H1 (cell line): ENCODE data around the gene COLEC12. TPM values are rescaled to one million over a fixed set of nuclear protein-coding genes. Genes with fewer than 3 reads are reported as not detected.

Experiments used
- CTCF ChIA-PET: fragments of 300-600 bp; sonication (Branson Sonifier 250); formaldehyde crosslinking; loops from one replicate; lab custom pipeline; 2021; ENCODE audit not compliant: partially characterized antibody; lab: Charles Lee
- POLR2A ChIA-PET: fragments of 300-600 bp; sonication (Branson Sonifier 250); formaldehyde crosslinking; loops from one replicate; lab custom pipeline; 2021; ENCODE audit warnings: inconsistent platforms; ENCODE audit not compliant: partially characterized antibody; lab: Charles Lee
- DNase-seq, 2 experiments: peaks; one replicate each; pipeline versions ENCODE4 v3.0.0 to v3.0.0-alpha.2; 2010 to 2022; ENCODE audit warnings: low spot score in 2 of 2, low read depth in 1 of 2, mixed read lengths in 1 of 2
- FAIRE-seq: peaks from 2 replicates; lab custom pipeline; 2011; peaks lifted over from hg19 to GRCh38; lab: Jason Lieb, UNC
- H2AFZ ChIP-seq: 2 replicates; pipeline ENCODE4 v1.8.1; 2012; ENCODE audit warnings: low read length, inconsistent platforms
- H2AK5ac ChIP-seq: 2 replicates; pipeline ENCODE4 v1.6.1; 2013; ENCODE audit warnings: low read depth, low read length
- H2BK120ac ChIP-seq: replicated peaks from 2 replicates; pipeline ENCODE3; 2013; ENCODE audit warnings: low read depth, low read length, inconsistent platforms
- H2BK12ac ChIP-seq: 2 replicates; pipeline ENCODE4 v1.6.1; 2013; ENCODE audit warnings: low read depth, low read length
- H2BK15ac ChIP-seq: 2 replicates; pipeline ENCODE4 v1.6.1; 2013; ENCODE audit warnings: low read length
- H2BK20ac ChIP-seq: 2 replicates; pipeline ENCODE4 v1.6.1; 2013; ENCODE audit warnings: low read length
- H2BK5ac ChIP-seq: 2 replicates; pipeline ENCODE4 v1.6.1; 2013; ENCODE audit warnings: low read depth, low read length
- H3K14ac ChIP-seq: 2 replicates; pipeline ENCODE4 v1.6.1; 2013; ENCODE audit warnings: inconsistent platforms; ENCODE audit not compliant: insufficient read length
- H3K18ac ChIP-seq: 2 replicates; pipeline ENCODE4 v1.6.1; 2013; ENCODE audit warnings: low read length; ENCODE audit errors: extremely low read depth
- H3K23ac ChIP-seq: 2 replicates; pipeline ENCODE4 v1.6.1; 2013; ENCODE audit warnings: inconsistent platforms; ENCODE audit not compliant: insufficient read length
- H3K23me2 ChIP-seq: 2 replicates; pipeline ENCODE4 v1.6.1; 2013; ENCODE audit warnings: low read depth, low read length
- H3K27ac ChIP-seq: 2 replicates; pipeline ENCODE4 v1.6.1; 2011; ENCODE audit warnings: low read depth, low read length, inconsistent platforms
- H3K27me3 ChIP-seq, 4 experiments: replicated peaks in 1 of 4; 1 replicate in 1 of 4; 2 replicates in 3 of 4; pipeline versions ENCODE4 v1.6.1 to v1.8.1; 2011 to 2013; ENCODE audit warnings: low read length in 3 of 4, mild to moderate bottlenecking in 3 of 4, inconsistent platforms in 2 of 4, mixed read lengths in 2 of 4, moderate library complexity in 1 of 4; ENCODE audit not compliant: control insufficient read depth in 3 of 4, insufficient read depth in 3 of 4; ENCODE audit errors: extremely low read depth in 1 of 4
- H3K36me3 ChIP-seq, 4 experiments: 2 replicates each; pipeline versions ENCODE4 v1.6.1 to v1.8.1; 2011 to 2013; ENCODE audit warnings: mild to moderate bottlenecking in 4 of 4, low read length in 3 of 4, moderate library complexity in 2 of 4, control low read depth in 1 of 4, inconsistent platforms in 1 of 4; ENCODE audit not compliant: insufficient read depth in 4 of 4, control insufficient read depth in 2 of 4
- H3K4ac ChIP-seq: replicated peaks from 2 replicates; pipeline ENCODE3; 2013; ENCODE audit warnings: low read length, low read depth, mixed read lengths, inconsistent platforms; ENCODE audit not compliant: insufficient read length
- H3K4me1 ChIP-seq, 4 experiments: replicated peaks in 1 of 4; 1 replicate in 1 of 4; 2 replicates in 3 of 4; pipeline versions ENCODE4 v1.6.1 to v1.8.1; 2011 to 2013; ENCODE audit warnings: low read length in 3 of 4, inconsistent platforms in 2 of 4, mixed read lengths in 1 of 4; ENCODE audit not compliant: insufficient read depth in 4 of 4, control insufficient read depth in 3 of 4
- H3K4me2 ChIP-seq, 2 experiments: 2 replicates each; pipeline versions ENCODE4 v1.6.1 to v1.8.1; 2011 to 2013; ENCODE audit warnings: low read depth in 2 of 2, low read length in 2 of 2, control low read depth in 1 of 2, inconsistent platforms in 1 of 2, mild to moderate bottlenecking in 1 of 2; ENCODE audit not compliant: insufficient read depth in 1 of 2
- H3K4me3 ChIP-seq, 4 experiments: fragments of 200-600, 300-600 bp in 1 of 4; sonication (generic), shearing (Covaris generic), sonication (Bioruptor Twin) in 1 of 4; 2 replicates each; pipeline versions ENCODE4 v1.5.1 to v1.8.1; 2011 to 2016; ENCODE audit warnings: low read length in 4 of 4, low read depth in 3 of 4, control low read depth in 2 of 4, inconsistent platforms in 2 of 4, mild to moderate bottlenecking in 2 of 4, mixed read lengths in 1 of 4, moderate library complexity in 1 of 4; ENCODE audit not compliant: insufficient read depth in 2 of 4; ENCODE audit errors: extremely low read depth in 1 of 4
- H3K56ac ChIP-seq: replicated peaks from 2 replicates; pipeline ENCODE3; 2013; ENCODE audit warnings: low read depth, mild to moderate bottlenecking, mixed read lengths, low read length, inconsistent platforms; ENCODE audit not compliant: insufficient read length
- H3K79me1 ChIP-seq: 2 replicates; pipeline ENCODE4 v1.6.1; 2013; ENCODE audit warnings: low read depth, low read length, control low read depth
- H3K79me2 ChIP-seq, 2 experiments: 2 replicates each; pipeline versions ENCODE4 v1.6.1 to v1.8.1; 2012 to 2013; ENCODE audit warnings: low read length in 2 of 2, mild to moderate bottlenecking in 2 of 2, inconsistent platforms in 1 of 2; ENCODE audit not compliant: insufficient read depth in 2 of 2, control insufficient read depth in 1 of 2
- H3K9ac ChIP-seq, 4 experiments: replicated peaks in 1 of 4; 1 replicate in 1 of 4; 2 replicates in 3 of 4; pipeline versions ENCODE4 v1.6.1 to v1.8.1; 2011 to 2013; ENCODE audit warnings: low read depth in 3 of 4, low read length in 3 of 4, control low read depth in 2 of 4, mild to moderate bottlenecking in 2 of 4, moderate library complexity in 2 of 4, inconsistent platforms in 1 of 4; ENCODE audit errors: extremely low read depth in 1 of 4
- H3K9me3 ChIP-seq, 2 experiments: 2 replicates each; pipeline versions ENCODE4 v1.6.1 to v1.8.1; 2012 to 2013; ENCODE audit warnings: mild to moderate bottlenecking in 2 of 2, moderate library complexity in 2 of 2, control low read depth in 1 of 2, inconsistent platforms in 1 of 2, low read depth in 1 of 2, low read length in 1 of 2, mixed read lengths in 1 of 2; ENCODE audit not compliant: insufficient read depth in 2 of 2
- H4K20me1 ChIP-seq, 2 experiments: replicated peaks in 1 of 2; 2 replicates each; pipeline versions ENCODE3 to v1.8.1; 2011 to 2013; ENCODE audit warnings: inconsistent platforms in 2 of 2, low read length in 2 of 2, mild to moderate bottlenecking in 1 of 2; ENCODE audit not compliant: insufficient read depth in 2 of 2, control insufficient read depth in 1 of 2
- H4K5ac ChIP-seq: 2 replicates; pipeline ENCODE4 v1.6.1; 2013; ENCODE audit warnings: low read length, low read depth, mixed read lengths, inconsistent platforms; ENCODE audit not compliant: insufficient read length
- H4K8ac ChIP-seq: 2 replicates; pipeline ENCODE4 v1.8.0; 2013; ENCODE audit warnings: mild to moderate bottlenecking, moderate library complexity, low read length, inconsistent platforms; ENCODE audit not compliant: insufficient read depth; ENCODE audit errors: extremely low read depth
- H4K91ac ChIP-seq: replicated peaks from 2 replicates; pipeline ENCODE3; 2013; ENCODE audit warnings: low read length, mixed read lengths, inconsistent platforms; ENCODE audit not compliant: insufficient read length
- WGBS, 2 experiments: shearing (Covaris generic) in 1 of 2; methylation state at CpG; one replicate each; pipeline versions ENCODE4 v1.1.6 to v1.1.7; 2013 to 2015; ENCODE audit warnings: low lambda C conversion rate in 2 of 2, mixed read lengths in 2 of 2, inconsistent platforms in 1 of 2, low coverage in 1 of 2, missing lambda C conversion rate in 1 of 2; ENCODE audit not compliant: insufficient replicate concordance in 2 of 2, insufficient coverage in 1 of 2, insufficient read length in 1 of 2; ENCODE audit errors: extremely low coverage in 1 of 2, missing lambda C conversion rate in 1 of 2; 5-methylcytosine and 5-hydroxymethylcytosine counted together
- polyA plus RNA-seq, 7 experiments: library from polyadenylated mRNA; depleted of rRNA in 3 of 7; stranded (reverse) in 5 of 7; unstranded in 2 of 7; fragments of >200 nt in 5 of 7; fragments of 200-250 nt in 2 of 7; gene quantifications; 1 replicate in 5 of 7; 2 replicates in 1 of 7; 4 replicates in 1 of 7; pipeline versions ENCODE4 v1.2.1 to v1.2.3, GENCODE V29; 2011 to 2013; ENCODE audit warnings: missing spikeins in 2 of 7, mixed read lengths in 2 of 7
- total RNA-seq: library from RNA; stranded (reverse); fragmentation: NEBNext Ultra II Directional; extraction: Animal tissue kit (Norgen Biotek cat#: 25700); gene quantifications from 2 replicates; pipeline ENCODE4 v1.2.1, GENCODE V29; 2021
- TF ChIP-seq, protein P1 (sequence below): IDR thresholded peaks from 2 replicates; pipeline ENCODE4 v1.6.1; 2011; ENCODE audit warnings: low read length, improper control_type of control experiment

Gene COLEC12
- total and polyA plus RNA-seq, 2 of the 8 experiments (the other 6 are each of a cell fraction or from before 2014, with no cell fraction given) = 0.44 to 2.3 TPM

DNA sequence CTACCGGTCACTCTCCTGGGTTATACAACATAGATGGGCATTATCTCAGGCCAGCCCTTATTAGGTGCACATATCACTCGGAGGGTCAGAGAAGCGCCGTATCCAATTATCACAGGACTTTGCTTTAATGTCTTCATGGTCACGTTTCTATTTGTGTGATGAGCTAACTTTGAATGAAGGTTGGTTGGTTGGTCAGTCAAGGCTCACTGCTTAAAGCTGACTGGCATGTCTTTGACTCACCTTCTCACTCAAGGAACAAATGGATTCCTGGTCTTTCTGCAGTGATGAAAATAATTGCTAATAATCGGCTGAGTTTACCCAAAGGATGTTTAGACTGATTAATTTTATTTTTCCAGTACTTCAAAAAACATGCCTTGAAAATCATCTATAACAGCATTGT lies 39.7 kb downstream of the COLEC12 start:
- no peak overlapping the region for H2BK5ac ChIP-seq
- no peak overlapping the region for H3K18ac ChIP-seq
- H2AK5ac ChIP-seq = no peak overlapping the region
- ChIA-PET POLR2A (no interaction called here), CTCF (interaction anchor here (0.6 to 1.8 kb wide), 3 partner anchors 16 to 168 kb away, joined by 3 to 4 read pairs (median 3); no protein-coding TSS in a partner anchor)
- H3K36me3 ChIP-seq = no peaks in the 10 kb centered on the region
- no peaks in the 10 kb centered on the region for H3K27me3 ChIP-seq
- H3K27ac ChIP-seq = no peak overlapping the region
- DNase-seq (no peak), FAIRE-seq (no peak)
- H2BK15ac ChIP-seq = no peak overlapping the region
- no peak overlapping the region for H2BK120ac ChIP-seq
- H4K91ac ChIP-seq = no peak overlapping the region
- H2BK20ac ChIP-seq = no peak overlapping the region
- peaks cover 0 to 2% (median 0%) of the 10 kb centered on the region in 4 experiments; a peak in 3 of 7 replicates for H3K4me1 ChIP-seq
- H2BK12ac ChIP-seq = no peak overlapping the region
- 87% methylated on average over 5 of the region's 6 CpGs; no CpG with 5 or more reads in 1 of the 2 experiments for WGBS, 2 experiments
- H4K20me1 ChIP-seq = no peaks in the 10 kb centered on the region
- H3K4me2 ChIP-seq = no peak overlapping the region
- no peak overlapping the region for H2AFZ ChIP-seq
- no peak overlapping the region for H3K56ac ChIP-seq
- H3K4ac ChIP-seq = no peak overlapping the region
- no peak overlapping the region for H4K5ac ChIP-seq
- H3K79me2 ChIP-seq = no peaks in the 10 kb centered on the region
- H3K9me3 ChIP-seq = 0 out of 4 replicates have a peak, but pooled peaks cover 0 to 2% of the 10 kb centered on the region in 2 experiments
- H3K79me1 ChIP-seq = no peaks in the 10 kb centered on the region
- H4K8ac ChIP-seq = no peak overlapping the region
- no peak overlapping the region for H3K14ac ChIP-seq
- H3K23me2 ChIP-seq = no peaks in the 10 kb centered on the region
- no peak overlapping the region for H3K23ac ChIP-seq
- TF ChIP-seq, protein P1, sequence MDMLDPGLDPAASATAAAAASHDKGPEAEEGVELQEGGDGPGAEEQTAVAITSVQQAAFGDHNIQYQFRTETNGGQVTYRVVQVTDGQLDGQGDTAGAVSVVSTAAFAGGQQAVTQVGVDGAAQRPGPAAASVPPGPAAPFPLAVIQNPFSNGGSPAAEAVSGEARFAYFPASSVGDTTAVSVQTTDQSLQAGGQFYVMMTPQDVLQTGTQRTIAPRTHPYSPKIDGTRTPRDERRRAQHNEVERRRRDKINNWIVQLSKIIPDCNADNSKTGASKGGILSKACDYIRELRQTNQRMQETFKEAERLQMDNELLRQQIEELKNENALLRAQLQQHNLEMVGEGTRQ = no peak
- H3K9ac ChIP-seq = no peak overlapping the region
- H3K4me3 ChIP-seq = no peak overlapping the region
